DMS 273 treated with DMSO at 0.1 percent for 48 hours (cell line): Measurements from ENCODE around the gene MDC1.
"Not testable (repeated sequence)": the region's sequence is repeated elsewhere in the genome, so short reads cannot be mapped to it uniquely, and the experiment has no call there.

Experiments used
- DNase-seq: peaks from one replicate; lab custom pipeline; 2025; lab: John Stamatoyannopoulos, UW

Gene MDC1

GRCh38 chr6:30683183-30683979, 33.7 kb downstream of the MDC1 start:
- no peak for DNase-seq

- DNase-seq, result no peak
Measured at GRCh38 chr6:30682143-30683117, 34.7 kb downstream of the MDC1 start.

GRCh38 chr6:30681766-30682142, 35.3 kb downstream of the MDC1 start:
- no peak for DNase-seq

GRCh38 chr6:30679765-30680535, 37.1 kb downstream of the MDC1 start:
- no peak for DNase-seq

GRCh38 chr6:30678964-30679726, 37.9 kb downstream of the MDC1 start:
- peak; percentile 45 for DNase-seq

GRCh38 chr6:30676660-30677285, 40.3 kb downstream of the MDC1 start:
- DNase-seq, result no peak

GRCh38 chr6:30672445-30673253, 44.4 kb downstream of the MDC1 start, which contains the start of gene DHX16:
Gene DHX16, minus strand, starts transcription at chr6:30673006. Its CDS starts 165 bp downstream, at chr6:30672841.
- DNase-seq, result peak; percentile 97

- DNase-seq, result no peak
Measured at GRCh38 chr6:30670760-30671527, 46.1 kb downstream of the MDC1 start.

GRCh38 chr6:30666300-30666699, 50.8 kb downstream of the MDC1 start:
- DNase-seq, result not testable (repeated sequence)

GRCh38 chr6:30664994-30665767, 51.9 kb downstream of the MDC1 start:
- DNase-seq, result no peak

- not testable (repeated sequence) for DNase-seq
Measured at GRCh38 chr6:30657922-30658321, 59.2 kb downstream of the MDC1 start.

- DNase-seq, result no peak
Measured at GRCh38 chr6:30657454-30657853, 59.6 kb downstream of the MDC1 start.

GRCh38 chr6:30656513-30656912, 60.6 kb downstream of the MDC1 start:
- no peak for DNase-seq

GRCh38 chr6:30655743-30656094, 61.4 kb downstream of the MDC1 start:
- no peak for DNase-seq

- DNase-seq, result no peak
Measured at GRCh38 chr6:30654798-30655742, 62.0 kb downstream of the MDC1 start.

GRCh38 chr6:30651143-30651542, 65.9 kb downstream of the MDC1 start:
- no peak for DNase-seq
